Glomerular visceral epithelial cell (primary cell): ENCODE measurements around the gene RPP25L.
"Not testable (repeated sequence)": the region's sequence is repeated elsewhere in the genome, so short reads cannot be mapped to it uniquely, and the experiment has no call there.

Experiments used
- DNase-seq: peaks from one replicate; pipeline ENCODE4 v3.0.0-alpha.2; 2016; ENCODE audit errors: extremely low spot score

The RPP25L gene

DNA sequence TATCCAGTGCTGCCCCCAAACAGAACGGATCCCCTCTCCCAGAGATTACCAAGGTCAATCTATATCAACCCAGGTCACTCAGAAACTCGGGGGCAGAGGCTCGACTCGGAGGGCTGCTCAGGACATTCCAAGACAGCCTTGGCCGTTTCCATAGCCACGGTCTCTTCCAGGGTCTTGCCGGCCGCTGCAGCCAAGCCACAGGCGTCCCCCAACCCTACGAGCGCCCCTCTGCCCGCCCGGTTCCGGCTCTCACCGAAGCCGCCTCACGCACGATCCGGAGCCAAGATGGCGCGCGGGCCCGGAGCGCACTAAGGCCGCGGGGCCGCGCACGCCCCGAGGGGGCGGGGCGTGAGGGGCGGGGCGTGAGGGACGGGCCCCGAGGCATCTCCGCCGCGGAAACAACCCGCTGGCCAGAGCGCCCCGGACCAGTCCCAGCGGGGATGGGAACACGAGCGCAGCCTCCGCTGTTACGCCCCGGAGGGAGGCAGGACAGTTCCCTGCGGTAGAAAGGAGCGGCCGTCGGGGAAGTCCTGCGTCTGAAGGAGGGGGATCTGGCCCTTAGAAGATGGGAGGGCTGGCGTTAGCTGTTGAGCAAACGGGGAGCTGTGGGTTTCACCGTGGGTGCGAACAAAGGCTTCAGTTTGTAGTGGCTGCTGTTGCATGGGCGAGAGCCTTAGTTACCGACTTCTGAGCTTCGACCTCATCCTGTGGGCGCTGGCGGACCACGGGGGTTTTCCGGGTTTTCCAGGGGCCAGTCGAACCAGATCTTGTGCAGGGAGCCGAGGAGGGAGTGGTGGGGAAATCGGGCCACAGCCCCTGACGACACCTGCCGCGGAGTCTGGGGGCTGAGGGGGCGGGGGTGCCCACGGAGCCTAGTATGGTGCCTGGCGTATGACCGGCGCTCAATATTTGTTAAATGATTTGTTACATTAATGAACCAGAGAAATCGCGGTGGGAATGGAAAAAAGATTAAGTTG, at the start of gene RPP25L:
RPP25L (minus strand) TSS at position 287 of the 977 bp plus-strand sequence. CDS start 801 bp downstream, outside the sequence.
- DNase-seq: peak; percentile 89

DNA sequence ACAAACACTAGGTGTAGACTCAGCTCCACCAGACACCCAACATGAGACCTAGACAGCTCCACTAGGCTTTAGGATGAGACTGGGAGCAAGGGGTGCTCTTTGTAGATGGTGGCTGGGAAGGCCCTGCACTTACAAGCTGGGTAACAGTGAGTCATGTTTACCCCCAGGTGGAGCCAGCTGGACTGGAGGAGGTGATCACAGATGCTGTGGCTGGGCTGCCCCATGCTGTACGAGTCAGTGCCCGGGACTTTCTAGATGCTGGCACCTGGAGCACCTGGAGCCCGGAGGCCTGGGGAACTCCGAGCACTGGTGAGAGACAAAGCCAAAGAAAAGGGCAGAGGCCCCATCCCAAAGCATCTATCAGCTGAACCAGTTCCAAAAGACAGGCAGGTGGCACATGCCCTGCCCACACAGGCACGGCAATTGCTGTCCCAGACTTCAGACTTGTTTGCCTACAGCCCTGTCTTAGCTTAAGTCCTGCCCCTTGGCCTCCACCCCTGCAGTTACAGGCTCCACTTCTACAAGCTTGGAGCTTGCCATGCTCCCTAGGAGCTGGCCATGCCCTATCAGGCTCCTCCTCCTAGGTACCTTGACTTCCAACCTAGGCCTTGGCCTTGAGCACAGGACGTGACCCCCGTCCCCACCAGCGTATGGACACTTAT, 47.8 kb upstream of the RPP25L start:
- DNase-seq: peak; percentile 69

DNA sequence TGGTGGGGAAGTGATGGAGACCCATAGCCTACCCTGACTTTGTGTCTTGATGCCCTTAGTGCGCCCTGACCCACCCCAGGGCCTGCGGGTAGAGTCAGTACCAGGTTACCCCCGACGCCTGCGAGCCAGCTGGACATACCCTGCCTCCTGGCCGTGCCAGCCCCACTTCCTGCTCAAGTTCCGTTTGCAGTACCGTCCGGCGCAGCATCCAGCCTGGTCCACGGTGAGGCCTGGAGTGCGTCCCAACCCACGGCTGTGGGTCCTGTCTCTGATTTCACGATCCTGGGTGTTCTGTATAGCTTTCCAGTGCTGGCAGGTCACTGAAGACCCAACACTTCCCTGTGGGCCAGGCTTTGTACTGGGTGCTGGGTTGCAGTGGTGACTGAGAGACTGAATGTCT, 46.6 kb upstream of the RPP25L start:
- DNase-seq: no peak

- no peak for DNase-seq
Observed at GRCh38 chr9:34656992-34657391, 45.1 kb upstream of the RPP25L start.

GRCh38 chr9:34655394-34655793, 43.5 kb upstream of the RPP25L start:
- DNase-seq: no peak

DNA sequence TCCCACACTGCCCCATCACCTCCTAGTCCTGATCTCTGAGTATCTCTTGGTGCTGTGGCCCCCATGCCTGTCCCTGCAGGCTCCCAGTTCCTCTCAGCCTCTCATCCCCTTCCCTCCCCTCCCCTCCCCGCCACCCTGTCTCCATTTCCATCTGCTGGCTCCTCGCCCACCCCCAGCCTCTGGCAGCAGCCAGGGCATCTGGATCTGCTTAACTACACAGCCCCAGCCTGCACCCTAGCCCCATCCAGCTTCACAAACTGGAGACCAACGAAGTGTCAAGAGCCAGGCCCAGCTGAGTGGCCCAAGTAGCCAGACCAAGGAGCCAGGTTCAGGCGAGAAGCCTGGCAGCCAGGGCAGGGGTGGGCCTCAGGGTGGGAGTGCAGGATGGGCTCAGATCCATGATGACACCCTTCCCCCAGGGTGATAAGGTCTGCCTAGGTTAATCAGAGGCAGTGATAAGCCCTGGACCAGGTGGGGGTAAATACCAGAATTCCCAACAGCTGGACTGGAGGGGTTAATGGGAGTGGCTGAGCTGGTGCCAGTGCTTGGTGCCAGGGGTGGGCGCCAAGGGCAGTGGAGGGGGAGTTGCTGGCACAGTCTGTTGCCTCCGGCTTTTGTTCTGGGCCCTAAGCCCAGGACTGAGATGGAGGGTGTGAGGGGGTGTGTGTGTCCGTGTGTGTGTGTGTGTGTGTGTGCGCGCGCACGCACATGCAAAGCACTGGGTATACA, 42.6 kb upstream of the RPP25L start:
- DNase-seq: no peak

DNA sequence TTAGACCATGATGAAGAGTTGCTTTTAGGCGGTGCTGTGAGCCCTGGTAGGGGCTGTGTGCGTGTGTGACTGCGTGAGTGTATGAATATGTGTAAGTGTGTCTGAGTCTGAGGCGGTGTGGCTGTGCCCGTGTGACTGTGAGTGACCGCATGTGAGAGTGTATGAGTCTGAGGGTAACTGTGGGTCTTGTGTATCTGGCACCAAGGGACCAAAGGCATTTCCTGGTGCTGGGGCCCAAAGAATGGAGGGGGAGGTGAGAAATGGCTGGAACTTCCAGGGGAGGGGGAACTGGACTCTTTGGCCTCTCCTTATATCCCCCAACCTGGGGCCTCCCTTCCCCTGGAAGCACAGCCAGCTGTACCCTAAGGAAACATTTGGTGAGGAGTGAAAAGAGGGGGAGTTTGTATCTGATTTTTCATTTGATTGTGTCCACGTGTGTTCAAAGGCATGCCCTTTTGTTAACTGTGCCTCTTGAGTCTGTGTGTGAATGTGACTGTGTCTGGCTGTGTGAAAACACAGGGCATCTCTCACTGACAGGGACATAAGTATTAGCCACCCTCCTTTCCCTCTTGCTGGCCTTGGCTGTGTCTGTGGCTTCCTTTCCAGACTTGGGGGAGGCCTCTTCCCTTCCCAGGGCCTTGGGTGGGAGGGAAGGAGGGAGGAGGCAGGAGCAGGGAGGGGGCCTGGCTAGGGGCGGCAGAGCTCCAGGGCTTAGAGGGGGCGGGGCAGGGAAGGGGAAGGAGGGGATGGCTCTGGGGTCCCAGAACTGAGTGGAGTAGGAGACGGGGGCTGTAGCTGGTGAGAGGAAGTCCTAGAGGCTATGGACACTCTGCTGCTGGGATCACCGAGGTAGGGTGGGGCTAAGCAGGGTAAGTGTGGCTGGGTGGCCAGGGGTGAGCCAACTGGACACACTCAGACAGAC, 41.5 kb upstream of the RPP25L start:
- DNase-seq: no peak

DNA sequence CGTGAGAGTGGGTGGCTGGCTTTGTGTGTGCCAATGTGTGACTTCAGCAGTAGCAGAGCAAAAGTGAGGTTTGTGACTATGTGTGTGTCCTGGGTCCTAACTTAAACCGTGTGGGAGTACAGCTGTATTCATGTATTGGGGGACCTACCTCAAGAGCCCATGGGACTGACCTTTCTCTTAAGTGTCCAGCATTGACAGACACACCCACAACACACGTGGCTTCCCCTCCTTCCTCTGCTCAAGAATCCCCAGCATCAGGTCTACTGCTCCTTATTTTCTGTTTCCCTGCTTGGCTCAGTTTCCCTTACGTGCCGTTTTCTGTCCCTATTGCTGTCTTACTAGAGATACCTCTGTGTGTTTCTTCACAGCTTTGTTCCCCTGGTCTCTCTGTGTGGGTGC, 40.7 kb upstream of the RPP25L start:
- no peak for DNase-seq

DNA sequence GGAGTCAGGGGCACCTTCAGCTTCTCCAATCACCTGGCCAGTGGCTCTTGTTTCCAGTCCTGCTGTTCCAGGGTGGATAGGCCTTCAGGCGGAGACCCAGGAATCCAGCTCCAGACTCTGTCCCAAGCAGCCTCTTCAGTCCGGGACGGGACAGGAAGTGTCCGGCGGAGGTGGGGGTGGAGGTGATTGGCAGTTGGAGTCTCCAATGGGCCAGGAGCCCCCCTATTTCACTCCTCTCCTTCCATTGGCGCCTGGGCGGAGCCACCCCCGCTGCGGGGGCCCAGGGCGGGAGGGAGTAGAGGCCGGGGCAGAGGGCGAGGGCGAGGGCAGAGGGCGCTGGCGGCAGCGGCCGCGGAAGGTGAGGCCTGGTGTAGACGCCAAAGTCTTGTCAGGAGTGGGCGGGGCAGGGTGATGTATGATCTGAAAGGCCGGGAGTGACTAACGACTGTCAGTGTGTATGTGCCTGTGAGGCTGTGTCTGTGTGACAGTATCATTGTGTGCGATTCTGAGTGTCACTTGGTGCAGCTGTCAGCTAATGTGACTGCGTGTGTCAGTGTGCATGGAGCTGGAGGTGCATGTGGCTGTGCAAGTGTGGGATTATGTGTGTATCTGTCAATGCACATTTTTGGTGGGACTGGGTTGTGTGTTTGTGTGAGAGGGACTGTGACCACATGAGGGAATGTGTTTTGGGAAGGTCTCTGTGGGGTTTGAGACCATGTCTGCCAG, 40.1 kb upstream of the RPP25L start, which contains the start of gene IL11RA:
IL11RA (plus strand) TSS at position 310 of the 726 bp plus-strand sequence. CDS start 3,033 bp downstream, outside the sequence.
- peak; percentile 92 for DNase-seq

- DNase-seq: peak; percentile 57
Observed at GRCh38 chr9:34651321-34651720, 39.4 kb upstream of the RPP25L start.

- DNase-seq: peak; percentile 75
Observed at GRCh38 chr9:34650816-34651215, 38.9 kb upstream of the RPP25L start.

DNA sequence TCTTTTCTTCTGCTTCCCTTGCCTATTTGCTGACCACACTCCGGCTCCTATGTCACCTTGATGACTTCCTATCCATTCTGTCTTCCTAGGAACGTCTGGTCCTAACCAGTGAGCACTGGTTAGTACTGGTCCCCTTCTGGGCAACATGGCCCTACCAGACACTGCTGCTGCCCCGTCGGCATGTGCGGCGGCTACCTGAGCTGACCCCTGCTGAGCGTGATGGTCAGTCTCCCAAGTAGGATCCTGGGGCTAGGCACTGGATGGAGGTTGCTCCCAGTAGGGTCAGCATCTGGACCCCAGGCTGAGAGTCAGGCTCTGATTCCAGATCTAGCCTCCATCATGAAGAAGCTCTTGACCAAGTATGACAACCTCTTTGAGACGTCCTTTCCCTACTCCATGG, 36.8 kb upstream of the RPP25L start:
- DNase-seq: no peak

GRCh38 chr9:34647651-34648050, 35.8 kb upstream of the RPP25L start:
- DNase-seq: no peak

DNA sequence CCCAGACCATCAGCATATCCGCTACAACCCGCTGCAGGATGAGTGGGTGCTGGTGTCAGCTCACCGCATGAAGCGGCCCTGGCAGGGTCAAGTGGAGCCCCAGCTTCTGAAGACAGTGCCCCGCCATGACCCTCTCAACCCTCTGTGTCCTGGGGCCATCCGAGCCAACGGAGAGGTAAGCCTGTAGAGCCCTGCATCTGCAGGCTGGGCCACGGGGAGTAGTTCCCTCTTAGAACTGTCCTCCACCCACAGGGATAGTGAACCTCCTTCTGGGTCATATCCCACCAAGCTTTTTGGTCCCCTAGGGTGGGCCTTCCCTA, 35.1 kb upstream of the RPP25L start:
- no peak for DNase-seq

- peak; percentile 94 for DNase-seq
Observed at GRCh38 chr9:34646211-34647083, 34.5 kb upstream of the RPP25L start, which contains the start of gene GALT. Gene GALT, plus strand, starts transcription at chr9:34646675. Its CDS starts 30 bp downstream, at chr9:34646705.

GRCh38 chr9:34644766-34645314, 32.9 kb upstream of the RPP25L start:
- DNase-seq: no peak

GRCh38 chr9:34642679-34643078, 30.8 kb upstream of the RPP25L start:
- DNase-seq: no peak

DNA sequence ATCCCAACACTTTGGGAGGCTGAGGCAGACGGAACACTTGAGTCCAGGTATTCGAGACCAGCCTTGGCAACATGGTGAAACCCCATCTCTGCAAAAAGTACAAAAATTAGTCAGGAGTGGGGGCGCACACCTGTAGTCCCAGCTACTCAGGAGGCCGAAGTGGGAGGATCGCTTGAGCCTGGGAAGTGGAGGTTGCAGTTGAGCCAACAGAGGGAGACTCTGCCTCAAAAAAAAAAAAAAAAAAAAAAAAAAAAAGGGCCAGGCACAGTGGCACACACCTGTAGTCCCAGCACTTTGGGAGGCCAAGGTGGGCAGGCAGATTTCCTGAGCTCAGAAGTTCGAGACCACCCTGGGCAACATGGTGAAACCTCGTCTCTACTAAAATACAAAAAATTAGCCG, 27.4 kb upstream of the RPP25L start:
- DNase-seq: not testable (repeated sequence)

GRCh38 chr9:34638138-34638445, 26.2 kb upstream of the RPP25L start:
- no peak for DNase-seq
